Calu3 (cell line): ENCODE measurements around the gene MSLN. TPM values are rescaled to one million over a fixed set of nuclear protein-coding genes. Genes with fewer than 3 reads are reported as not detected.

Source experiments
- BruUV-seq: library from RNA; stranded (reverse); fragments of 400-500 nt; replicated peaks from 2 replicates; lab custom pipeline; 2021; lab: Mats Ljungman, UMichigan
- CTCF ChIA-PET: fragments of 300-600 bp; sonication (Branson Sonifier 250); formaldehyde crosslinking; loops from one replicate; lab custom pipeline; 2022; ENCODE audit warnings: antibody characterized with exemption; lab: Charles Lee
- DNase-seq: peaks from one replicate; pipeline ENCODE4 v3.0.0; 2022
- H3K27ac Mint-ChIP-seq: one replicate; pipeline ENCODE4 v1.8.0; 2022; ENCODE audit warnings: mixed read lengths; ENCODE audit not compliant: unreplicated experiment
- H3K27me3 Mint-ChIP-seq: one replicate; pipeline ENCODE4 v1.8.0; 2022; ENCODE audit warnings: mixed read lengths; ENCODE audit not compliant: unreplicated experiment
- H3K36me3 Mint-ChIP-seq: one replicate; pipeline ENCODE4 v1.8.0; 2022; ENCODE audit warnings: mild to moderate bottlenecking, moderate library complexity, mixed read lengths; ENCODE audit not compliant: insufficient read depth, unreplicated experiment
- H3K4me1 Mint-ChIP-seq: one replicate; pipeline ENCODE4 v1.8.0; 2022; ENCODE audit warnings: mild to moderate bottlenecking, low read depth, mixed read lengths; ENCODE audit not compliant: unreplicated experiment
- H3K4me3 Mint-ChIP-seq: one replicate; pipeline ENCODE4 v1.8.0; 2022; ENCODE audit warnings: mild to moderate bottlenecking, low read depth, moderate library complexity, mixed read lengths; ENCODE audit not compliant: unreplicated experiment
- H3K9me3 Mint-ChIP-seq: one replicate; pipeline ENCODE4 v1.8.0; 2022; ENCODE audit warnings: low read depth, mixed read lengths; ENCODE audit not compliant: unreplicated experiment
- intact Hi-C: fragments of 100-400 bp; cut with micrococcal nuclease; formaldehyde crosslinking; loops from one replicate; pipeline ENCODE4 v1.10.0; 2022; ENCODE audit not compliant: unreplicated experiment
- total RNA-seq: library from RNA; stranded (reverse); gene quantifications from 2 replicates; pipeline ENCODE4 v1.2.3, GENCODE V29; 2022
- TF ChIP-seq, protein P1 (sequence below): fragments of 200-600 bp; IDR thresholded peaks from one replicate; pipeline ENCODE4 v1.8.0; 2022; ENCODE audit warnings: antibody characterized with exemption; ENCODE audit not compliant: unreplicated experiment

Gene MSLN
- total RNA-seq, 1 experiment from 2014 or later = 3.4 TPM

DNA sequence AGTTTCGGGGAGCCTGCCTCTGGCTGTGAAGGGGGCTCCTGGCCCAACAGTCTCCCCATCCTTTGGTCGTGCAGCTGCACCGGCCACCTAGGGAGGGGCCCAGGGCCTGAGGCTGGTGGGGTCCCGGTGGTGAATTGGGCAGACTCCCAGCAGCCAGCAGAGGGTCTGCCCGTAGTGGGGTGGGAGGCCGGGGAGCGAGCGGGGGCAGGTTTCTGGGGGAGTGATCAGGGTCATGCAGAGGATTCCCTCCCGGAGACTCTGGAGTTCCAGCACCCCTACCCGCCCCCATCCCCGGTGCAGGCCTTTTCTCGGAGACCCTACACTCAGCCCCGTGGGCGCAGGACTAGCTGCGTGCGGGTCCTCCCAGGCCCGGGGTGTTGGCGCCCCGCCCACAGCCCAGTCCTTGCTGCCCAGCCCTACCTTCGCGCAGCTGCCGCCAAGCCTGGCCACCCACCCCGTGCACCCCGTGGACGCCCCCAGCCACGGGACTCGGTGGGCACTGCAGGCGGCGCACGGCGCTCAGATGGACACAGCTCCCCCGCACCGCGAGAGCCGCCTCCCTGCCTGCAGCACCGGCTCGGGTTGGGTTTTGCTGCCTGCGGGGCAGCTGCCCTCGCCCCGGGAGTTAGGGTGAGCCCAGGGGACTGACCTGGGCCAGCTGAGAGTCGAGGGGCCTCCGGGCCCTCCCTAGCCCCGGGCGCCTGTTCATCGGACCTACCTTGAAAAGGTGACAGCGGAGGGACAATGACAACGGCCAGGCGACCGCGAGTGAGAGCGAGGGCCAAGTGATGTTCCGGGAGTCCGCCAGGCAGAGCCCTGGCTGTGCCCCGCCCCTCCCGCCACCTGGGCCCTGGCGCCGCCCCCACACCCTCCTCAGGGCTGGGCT lies 39.7 kb downstream of the MSLN start, which contains the start of gene GNG13:
GNG13 (minus strand) TSS at position 787 of the 886 bp plus-strand sequence. CDS start 1,657 bp downstream, outside the sequence.
- intact Hi-C loops = no loop called here
- DNase-seq = peak; percentile 51
- H3K27ac Mint-ChIP-seq = no peak within 1 kb of the TSS
- BruUV-seq = no TSS peak
- TF ChIP-seq, protein P1, sequence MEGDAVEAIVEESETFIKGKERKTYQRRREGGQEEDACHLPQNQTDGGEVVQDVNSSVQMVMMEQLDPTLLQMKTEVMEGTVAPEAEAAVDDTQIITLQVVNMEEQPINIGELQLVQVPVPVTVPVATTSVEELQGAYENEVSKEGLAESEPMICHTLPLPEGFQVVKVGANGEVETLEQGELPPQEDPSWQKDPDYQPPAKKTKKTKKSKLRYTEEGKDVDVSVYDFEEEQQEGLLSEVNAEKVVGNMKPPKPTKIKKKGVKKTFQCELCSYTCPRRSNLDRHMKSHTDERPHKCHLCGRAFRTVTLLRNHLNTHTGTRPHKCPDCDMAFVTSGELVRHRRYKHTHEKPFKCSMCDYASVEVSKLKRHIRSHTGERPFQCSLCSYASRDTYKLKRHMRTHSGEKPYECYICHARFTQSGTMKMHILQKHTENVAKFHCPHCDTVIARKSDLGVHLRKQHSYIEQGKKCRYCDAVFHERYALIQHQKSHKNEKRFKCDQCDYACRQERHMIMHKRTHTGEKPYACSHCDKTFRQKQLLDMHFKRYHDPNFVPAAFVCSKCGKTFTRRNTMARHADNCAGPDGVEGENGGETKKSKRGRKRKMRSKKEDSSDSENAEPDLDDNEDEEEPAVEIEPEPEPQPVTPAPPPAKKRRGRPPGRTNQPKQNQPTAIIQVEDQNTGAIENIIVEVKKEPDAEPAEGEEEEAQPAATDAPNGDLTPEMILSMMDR = no peak
- no peak within 1 kb of the TSS for H3K4me3 Mint-ChIP-seq
- peaks cover 61% of the 10 kb centered on the region for H3K36me3 Mint-ChIP-seq
- H3K4me1 Mint-ChIP-seq = no peaks in the 10 kb centered on the region
- H3K27me3 Mint-ChIP-seq = peaks cover 45% of the 10 kb centered on the region
- CTCF ChIA-PET = no interaction called here
- H3K9me3 Mint-ChIP-seq = no peaks in the 10 kb centered on the region

DNA sequence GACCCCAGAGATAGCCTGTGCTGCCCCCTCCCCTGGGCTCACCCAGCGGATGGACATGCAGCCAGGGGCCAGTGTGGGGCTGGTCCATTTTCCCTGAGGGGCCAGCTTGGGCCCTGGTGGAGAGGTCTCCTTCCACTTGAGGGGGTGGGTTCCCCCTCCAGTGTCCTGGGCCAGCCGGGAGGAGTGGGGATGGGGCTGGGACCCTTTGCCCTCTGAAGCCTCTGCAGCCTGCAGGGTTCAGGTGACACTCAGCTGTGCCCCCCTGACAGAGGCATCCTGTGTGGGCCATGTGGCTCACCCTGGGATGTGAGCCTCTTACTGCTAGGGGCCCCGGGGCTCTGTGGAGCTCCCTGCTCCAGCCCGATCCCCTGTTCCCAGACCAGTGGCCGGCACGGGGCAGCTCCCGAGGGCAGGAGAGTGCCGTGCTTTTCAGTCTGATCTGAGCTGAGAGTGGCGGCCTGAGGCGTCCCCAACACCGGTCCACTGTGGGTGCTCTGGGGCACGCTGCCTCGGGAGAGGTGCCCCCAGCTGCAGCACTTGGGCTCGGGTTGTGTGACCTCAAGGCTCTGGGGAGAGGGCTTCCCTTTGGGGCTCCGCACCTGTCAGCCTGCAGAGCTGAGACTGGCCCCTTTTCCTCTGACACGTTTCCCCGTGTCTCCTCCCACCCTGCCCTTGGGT lies 40.4 kb downstream of the MSLN start:
- CTCF ChIA-PET = no interaction called here
- Mint-ChIP-seq H3K4me3 (no peak overlapping the region), H3K4me1 (no peaks in the 10 kb centered on the region), H3K27me3 (peaks cover 45% of the 10 kb centered on the region), H3K36me3 (peaks cover 60% of the 10 kb centered on the region), H3K27ac (no peak overlapping the region), H3K9me3 (no peaks in the 10 kb centered on the region)
- DNase-seq = no peak
- BruUV-seq = no TSS peak
- TF ChIP-seq, protein P1 = no peak
- intact Hi-C loops = no loop called here

DNA sequence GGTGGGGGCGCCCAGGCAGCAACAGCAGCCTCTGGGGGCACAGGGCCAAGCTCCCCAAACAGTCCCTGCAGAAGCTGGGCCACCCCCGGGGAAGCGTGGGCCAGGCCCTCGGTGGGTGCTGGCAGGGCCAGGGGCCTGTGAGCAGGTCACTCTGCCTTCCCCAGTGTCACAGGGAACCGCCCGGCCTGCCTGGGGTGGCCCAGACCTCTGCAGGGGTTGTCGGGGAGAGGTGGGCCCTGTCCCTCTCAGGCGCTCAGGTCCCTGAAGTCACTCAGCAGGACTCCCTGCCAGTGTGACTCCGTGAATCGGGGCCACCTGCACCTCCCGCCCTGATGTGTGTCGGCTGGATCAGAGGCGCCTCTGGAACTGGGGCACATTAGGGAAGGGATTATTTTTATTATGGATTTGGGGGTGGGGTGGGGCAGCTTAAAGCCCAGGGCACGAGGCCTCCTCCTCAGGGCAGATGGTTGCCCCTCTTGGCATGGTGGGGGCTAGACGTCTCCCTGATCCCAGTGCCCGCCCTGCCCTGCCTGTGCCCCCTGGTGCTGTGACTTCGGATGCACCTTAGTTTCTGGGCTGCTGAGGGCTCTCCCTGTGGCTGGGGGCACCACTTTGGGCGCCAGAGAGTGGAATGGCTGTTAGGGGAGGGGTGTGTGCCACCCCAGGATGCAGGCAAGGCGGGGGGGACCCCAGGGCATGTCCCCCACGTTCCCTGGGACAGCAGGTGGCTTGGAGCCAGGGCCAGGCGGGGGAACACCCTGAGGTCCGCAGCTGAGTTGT lies 41.2 kb downstream of the MSLN start:
- no peak for DNase-seq
- peaks cover 60% of the 10 kb centered on the region for H3K36me3 Mint-ChIP-seq
- H3K9me3 Mint-ChIP-seq = no peaks in the 10 kb centered on the region
- no TSS peak for BruUV-seq
- intact Hi-C loops = no loop called here
- TF ChIP-seq, protein P1 = no peak
- H3K27ac Mint-ChIP-seq = no peak overlapping the region
- no peaks in the 10 kb centered on the region for H3K4me1 Mint-ChIP-seq
- H3K4me3 Mint-ChIP-seq = no peak overlapping the region
- CTCF ChIA-PET = no interaction called here
- peaks cover 45% of the 10 kb centered on the region for H3K27me3 Mint-ChIP-seq

DNA sequence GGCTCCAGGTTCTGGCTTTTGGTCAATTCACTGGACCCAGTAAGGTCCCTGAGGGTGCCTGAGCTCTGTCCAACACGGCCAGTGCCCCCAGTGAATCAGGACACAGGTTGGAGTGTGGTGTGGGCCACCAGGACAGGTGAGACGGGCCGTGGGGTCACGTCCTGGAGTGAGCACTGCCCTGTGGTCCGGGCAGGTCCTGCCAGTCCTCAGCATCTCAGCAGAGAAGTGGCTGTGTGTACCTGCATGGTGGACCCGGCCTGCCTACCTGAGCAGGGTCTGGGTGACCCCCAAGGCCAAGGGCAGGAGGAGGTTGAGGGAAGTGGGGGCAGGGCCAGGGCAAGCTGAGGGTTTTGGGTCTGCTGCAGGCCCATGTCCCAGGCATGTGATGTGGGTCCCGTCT lies 41.9 kb downstream of the MSLN start:
- Mint-ChIP-seq H3K27me3 (peaks cover 47% of the 10 kb centered on the region), H3K4me3 (no peak overlapping the region), H3K36me3 (peaks cover 60% of the 10 kb centered on the region), H3K9me3 (no peaks in the 10 kb centered on the region), H3K4me1 (peaks cover under 1% of the 10 kb centered on the region), H3K27ac (no peak overlapping the region)
- intact Hi-C loops = no loop called here
- TF ChIP-seq, protein P1 = no peak
- CTCF ChIA-PET = no interaction called here
- DNase-seq = no peak
- BruUV-seq = no TSS peak
